ENCODE data around the gene KCNH6. TPM values are rescaled to one million over a fixed set of nuclear protein-coding genes. Genes with fewer than 3 reads are reported as not detected.

KCNH6 gene
- total and polyA plus RNA-seq, 8 donors: 0.41 to 1.5 (median 0.84) TPM

DNA sequence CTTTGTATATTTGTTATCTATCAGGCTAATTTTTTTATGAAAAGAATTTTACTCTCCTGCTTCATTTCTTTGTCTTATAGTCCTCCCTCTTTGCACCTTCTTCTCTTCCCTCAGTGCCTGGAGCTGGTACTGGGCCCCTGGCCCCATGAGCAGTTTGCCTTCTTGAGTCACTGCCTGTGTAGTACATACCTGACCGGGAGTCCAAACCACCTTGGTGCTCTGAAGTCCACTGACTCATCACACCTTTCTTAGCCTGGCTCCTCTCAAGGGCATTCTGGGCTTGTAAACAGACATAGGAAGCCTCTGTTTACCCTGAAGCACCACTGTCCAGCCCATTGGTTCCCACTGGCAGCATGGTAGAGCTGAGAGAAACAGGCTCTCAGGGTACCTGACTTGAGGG lies 66.5 kb downstream of the KCNH6 start:
- H3K27ac ChIP-seq: no peak overlapping the region
- no peak for ATAC-seq
- DNase-seq: no peak
- intact Hi-C loops (cut with DNase I): no loop called here
- peaks cover 0 to 92% of the 10 kb centered on the region in 2 donors for H3K36me3 ChIP-seq
- no peaks in the 10 kb centered on the region for H3K4me1 ChIP-seq
- H3K4me3 ChIP-seq: no peak overlapping the region
- TF ChIP-seq, protein P1, sequence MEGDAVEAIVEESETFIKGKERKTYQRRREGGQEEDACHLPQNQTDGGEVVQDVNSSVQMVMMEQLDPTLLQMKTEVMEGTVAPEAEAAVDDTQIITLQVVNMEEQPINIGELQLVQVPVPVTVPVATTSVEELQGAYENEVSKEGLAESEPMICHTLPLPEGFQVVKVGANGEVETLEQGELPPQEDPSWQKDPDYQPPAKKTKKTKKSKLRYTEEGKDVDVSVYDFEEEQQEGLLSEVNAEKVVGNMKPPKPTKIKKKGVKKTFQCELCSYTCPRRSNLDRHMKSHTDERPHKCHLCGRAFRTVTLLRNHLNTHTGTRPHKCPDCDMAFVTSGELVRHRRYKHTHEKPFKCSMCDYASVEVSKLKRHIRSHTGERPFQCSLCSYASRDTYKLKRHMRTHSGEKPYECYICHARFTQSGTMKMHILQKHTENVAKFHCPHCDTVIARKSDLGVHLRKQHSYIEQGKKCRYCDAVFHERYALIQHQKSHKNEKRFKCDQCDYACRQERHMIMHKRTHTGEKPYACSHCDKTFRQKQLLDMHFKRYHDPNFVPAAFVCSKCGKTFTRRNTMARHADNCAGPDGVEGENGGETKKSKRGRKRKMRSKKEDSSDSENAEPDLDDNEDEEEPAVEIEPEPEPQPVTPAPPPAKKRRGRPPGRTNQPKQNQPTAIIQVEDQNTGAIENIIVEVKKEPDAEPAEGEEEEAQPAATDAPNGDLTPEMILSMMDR (IDR thresholded peaks at IDR 0.05): no peak
- H3K27me3 ChIP-seq: no peaks in the 10 kb centered on the region
- no peaks in the 10 kb centered on the region for H3K9me3 ChIP-seq

DNA sequence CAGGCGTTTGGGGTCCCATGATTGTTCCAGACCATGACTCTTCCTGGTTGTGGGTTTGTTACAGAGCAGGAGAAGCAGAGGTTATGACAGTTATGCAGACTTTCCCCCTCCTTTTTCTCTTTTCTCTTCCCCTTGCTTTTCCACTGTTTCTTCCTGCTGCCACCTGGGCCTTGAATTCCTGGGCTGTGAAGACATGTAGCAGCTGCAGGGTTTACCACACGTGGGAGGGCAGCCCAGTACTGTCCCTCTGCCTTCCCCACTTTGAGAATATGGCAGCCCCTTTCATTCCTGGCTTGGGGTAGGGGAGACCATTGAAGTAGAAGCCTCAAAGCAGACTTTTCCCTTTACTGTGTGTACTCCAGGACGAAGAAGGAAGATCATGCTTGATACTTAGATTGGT lies 69.6 kb downstream of the KCNH6 start:
- H3K9me3 ChIP-seq: no peaks in the 10 kb centered on the region
- DNase-seq: no peak
- H3K27me3 ChIP-seq: no peaks in the 10 kb centered on the region
- H3K36me3 ChIP-seq: peaks cover 0 to 62% of the 10 kb centered on the region in 2 donors
- intact Hi-C loops (cut with DNase I): no loop called here
- TF ChIP-seq, protein P1 (IDR thresholded peaks at IDR 0.05): no peak
- no peaks in the 10 kb centered on the region for H3K4me1 ChIP-seq
- no peak overlapping the region for H3K27ac ChIP-seq
- no peak overlapping the region for H3K4me3 ChIP-seq
- ATAC-seq: no peak

DNA sequence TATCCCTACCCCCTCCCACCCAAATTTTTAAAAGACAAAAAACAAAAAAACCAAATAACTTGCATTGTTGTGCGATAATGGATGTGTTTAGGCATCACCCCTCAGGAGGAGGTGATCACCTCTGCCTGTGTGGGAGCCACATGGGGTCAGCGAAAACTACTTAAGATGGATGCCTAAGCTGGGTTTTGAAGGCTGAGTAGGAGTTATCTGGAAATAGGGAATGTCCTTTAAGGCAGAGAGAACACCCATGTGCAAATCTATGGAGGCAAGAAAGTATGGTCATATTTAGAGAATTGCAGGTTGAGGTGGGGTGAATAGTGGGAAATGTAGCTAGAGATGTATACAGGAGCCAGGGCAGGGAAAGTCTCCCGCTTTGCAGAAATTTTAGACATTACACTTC lies 72.0 kb downstream of the KCNH6 start:
- no peak overlapping the region for H3K27ac ChIP-seq
- peaks cover 0 to 4% of the 10 kb centered on the region in 2 donors for H3K4me1 ChIP-seq
- H3K9me3 ChIP-seq: no peaks in the 10 kb centered on the region
- H3K4me3 ChIP-seq: no peak overlapping the region
- H3K36me3 ChIP-seq: peaks cover 0 to 39% of the 10 kb centered on the region in 2 donors
- no peaks in the 10 kb centered on the region for H3K27me3 ChIP-seq
- no peak for ATAC-seq
- intact Hi-C loops (cut with DNase I): no loop called here
- TF ChIP-seq, protein P1 (IDR thresholded peaks at IDR 0.05): no peak
- DNase-seq: no peak

Other genes starting within 250 kb of the KCNH6 start
- 10 to 100 TPM; 70.7 to 76.4 TPM for gene CYB561, start 77.1 kb upstream of the KCNH6 start, total RNA-seq
- gene CYB561, start 77.1 kb upstream of the KCNH6 start, polyA plus RNA-seq (ENCODE audit: insufficient read length in 6 of 6): 10 to 100 TPM; 25.9 to 43.8 (median 28.6) TPM
- 10 to 100 TPM; 51.2 to 68.9 TPM for gene ACE, start 46.3 kb upstream of the KCNH6 start, total RNA-seq
- 10 to 100 TPM; 39.9 to 72.0 (median 55.3) TPM for gene ACE, start 46.3 kb upstream of the KCNH6 start, polyA plus RNA-seq (ENCODE audit: insufficient read length in 6 of 6)
- gene DCAF7, start 27.1 kb downstream of the KCNH6 start, total RNA-seq: 10 to 100 TPM; 83.7 to 86.0 TPM
- gene DCAF7, start 27.1 kb downstream of the KCNH6 start, polyA plus RNA-seq (ENCODE audit: insufficient read length in 6 of 6): 100 to 1,000 TPM in 4 of 6 donors, 10 to 100 TPM in 2; 94.7 to 106 (median 102) TPM
- 10 to 100 TPM; 18.2 to 18.5 TPM for gene TACO1, start 77.5 kb downstream of the KCNH6 start, total RNA-seq
- gene TACO1, start 77.5 kb downstream of the KCNH6 start, polyA plus RNA-seq (ENCODE audit: insufficient read length in 6 of 6): 10 to 100 TPM; 15.1 to 20.2 (median 17.8) TPM
- gene MAP3K3, start 99.1 kb downstream of the KCNH6 start, total RNA-seq: 10 to 100 TPM; 44.2 to 58.3 TPM
- 10 to 100 TPM; 41.3 to 44.6 (median 42.8) TPM for gene MAP3K3, start 99.1 kb downstream of the KCNH6 start, polyA plus RNA-seq (ENCODE audit: insufficient read length in 6 of 6)
- 10 to 100 TPM; 19.1 to 30.7 TPM for gene LIMD2, start 176.8 kb downstream of the KCNH6 start, total RNA-seq
- 10 to 100 TPM; 29.9 to 44.9 (median 36.8) TPM for gene LIMD2, start 176.8 kb downstream of the KCNH6 start, polyA plus RNA-seq (ENCODE audit: insufficient read length in 6 of 6)
- gene STRADA, start 218.4 kb downstream of the KCNH6 start, total RNA-seq: 10 to 100 TPM; 28.1 to 37.2 TPM
- gene STRADA, start 218.4 kb downstream of the KCNH6 start, polyA plus RNA-seq (ENCODE audit: insufficient read length in 6 of 6): 10 to 100 TPM; 72.4 to 87.5 (median 83.6) TPM

Measured in left lung (tissue), 10 donors.